Renal cortical epithelial cell (primary cell): ENCODE results near the gene HNRNPLL. TPM values are rescaled to one million over a fixed set of nuclear protein-coding genes. Genes with fewer than 3 reads are reported as not detected.

Experiments used
- DNase-seq: peaks from one replicate; pipeline ENCODE4 v3.0.0-alpha.2; 2011; ENCODE audit warnings: low read depth
- total RNA-seq: library from RNA; depleted of rRNA; stranded (reverse); fragments of >200 nt; gene quantifications from 2 replicates; pipeline ENCODE4 v1.2.3, GENCODE V29; 2014

Gene HNRNPLL
- total RNA-seq, 1 donor from 2014 or later, result 28.0 TPM

DNA sequence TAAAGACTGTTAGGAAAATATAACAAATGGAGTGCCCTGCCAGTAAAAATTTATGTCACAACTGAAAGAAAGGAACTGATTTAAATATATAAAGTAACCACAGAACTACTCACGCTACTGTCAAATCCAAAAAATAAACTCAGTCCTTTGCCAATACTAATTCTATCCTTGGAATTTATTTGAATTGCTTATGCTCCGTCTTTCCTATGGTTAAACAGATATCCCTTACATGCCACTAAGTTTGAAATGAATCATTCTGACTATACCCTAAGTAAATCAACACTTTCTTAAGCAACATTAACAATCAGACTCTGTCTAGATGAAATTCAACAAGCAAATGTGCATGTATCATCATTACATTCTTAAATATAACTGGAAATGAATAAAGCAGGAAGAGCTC, 9.8 kb downstream of the HNRNPLL start:
- DNase-seq, result no peak

DNA sequence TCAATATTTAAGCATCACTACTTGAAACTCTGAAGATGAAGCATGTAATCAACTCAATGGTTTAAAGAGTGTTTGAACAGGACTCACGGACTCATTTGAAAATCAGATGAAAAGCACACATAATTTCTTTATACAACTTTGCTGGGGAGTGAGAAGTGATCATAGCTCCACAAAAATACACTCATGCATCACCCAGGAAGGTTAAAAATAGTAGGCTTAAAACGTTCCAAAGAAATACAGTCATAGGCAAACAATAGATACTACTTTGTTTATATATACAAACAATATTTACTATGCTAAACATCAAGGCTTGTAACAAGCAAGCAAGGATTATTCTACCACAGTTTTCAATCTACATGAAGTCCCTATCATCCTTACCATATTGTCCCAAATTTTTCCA, 11.6 kb downstream of the HNRNPLL start:
- DNase-seq, result no peak

DNA sequence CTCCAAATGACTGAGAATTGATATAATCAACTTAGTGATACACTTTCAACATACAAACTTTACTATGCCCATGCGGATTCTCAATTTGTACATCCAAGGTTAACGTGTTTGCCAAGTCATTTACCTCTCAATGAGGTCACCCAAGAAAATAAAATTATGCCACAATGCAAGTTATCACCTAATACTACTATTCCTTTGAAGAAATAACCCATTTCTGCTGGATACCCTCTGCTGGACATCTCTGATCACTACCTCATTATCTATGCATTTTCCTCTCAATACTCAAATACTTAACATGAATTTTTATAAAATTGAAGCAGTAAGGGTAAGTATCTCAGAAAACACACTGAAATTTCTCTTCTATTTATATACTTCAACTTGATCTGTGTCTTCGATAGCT, 12.7 kb downstream of the HNRNPLL start:
- no peak for DNase-seq

GRCh38 chr2:38586931-38587330, 15.8 kb downstream of the HNRNPLL start:
- DNase-seq, result no peak

DNA sequence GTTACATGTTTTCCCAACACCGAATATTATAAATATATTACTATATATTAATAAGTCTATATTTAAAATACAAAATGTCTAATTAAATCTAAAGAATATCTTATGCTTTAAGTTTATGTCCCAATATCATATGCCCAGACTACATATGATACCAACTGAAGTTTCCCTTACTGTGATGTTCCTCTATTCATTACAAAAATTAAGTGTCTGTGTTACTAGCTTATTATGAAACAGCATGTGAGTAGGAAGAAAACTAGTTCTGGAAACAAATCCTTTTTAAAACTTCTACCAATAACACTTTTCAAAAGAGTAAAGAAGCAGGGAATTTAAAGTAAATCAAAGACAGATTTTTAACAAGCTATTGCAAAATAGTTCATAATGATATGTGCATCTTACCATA, 17.8 kb downstream of the HNRNPLL start:
- DNase-seq, result no peak

DNA sequence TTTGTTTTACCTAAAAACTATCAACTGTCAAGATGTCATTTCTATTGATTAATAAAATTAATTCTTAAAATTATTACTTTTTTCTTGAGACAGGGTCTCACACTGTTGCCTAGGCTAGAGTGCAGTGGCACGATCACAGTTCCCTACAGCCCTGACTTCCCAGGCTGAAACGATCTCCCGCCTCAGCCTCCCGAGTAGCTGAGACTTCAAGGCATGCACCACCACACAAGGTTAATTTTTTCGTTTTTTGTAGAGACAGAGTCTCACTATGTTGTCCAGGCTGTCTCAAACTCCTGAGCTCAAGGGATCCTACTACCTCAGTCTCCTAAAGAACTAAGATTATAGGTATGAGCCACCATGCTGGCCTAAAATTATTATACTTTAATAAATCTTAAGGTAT, 18.7 kb downstream of the HNRNPLL start:
- DNase-seq, result no peak

DNA sequence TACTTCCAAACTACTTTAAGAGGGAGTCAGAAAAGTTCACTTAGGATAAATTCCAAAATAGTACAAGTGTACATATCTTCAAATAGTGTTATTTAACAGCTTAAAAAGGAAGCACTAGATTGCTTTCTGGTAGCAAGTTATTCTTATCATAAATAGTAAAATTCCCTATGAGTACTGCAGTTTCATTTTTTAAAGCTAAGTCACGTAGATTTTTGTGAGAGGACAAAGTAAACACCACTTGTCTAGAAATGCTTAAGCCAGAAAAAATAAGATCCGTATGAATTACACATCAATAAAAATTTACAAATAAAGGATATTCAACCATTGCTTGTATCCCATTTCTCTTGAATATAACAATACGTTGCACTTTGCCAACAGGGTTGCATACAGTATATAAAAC, 19.2 kb downstream of the HNRNPLL start:
- DNase-seq, result no peak

DNA sequence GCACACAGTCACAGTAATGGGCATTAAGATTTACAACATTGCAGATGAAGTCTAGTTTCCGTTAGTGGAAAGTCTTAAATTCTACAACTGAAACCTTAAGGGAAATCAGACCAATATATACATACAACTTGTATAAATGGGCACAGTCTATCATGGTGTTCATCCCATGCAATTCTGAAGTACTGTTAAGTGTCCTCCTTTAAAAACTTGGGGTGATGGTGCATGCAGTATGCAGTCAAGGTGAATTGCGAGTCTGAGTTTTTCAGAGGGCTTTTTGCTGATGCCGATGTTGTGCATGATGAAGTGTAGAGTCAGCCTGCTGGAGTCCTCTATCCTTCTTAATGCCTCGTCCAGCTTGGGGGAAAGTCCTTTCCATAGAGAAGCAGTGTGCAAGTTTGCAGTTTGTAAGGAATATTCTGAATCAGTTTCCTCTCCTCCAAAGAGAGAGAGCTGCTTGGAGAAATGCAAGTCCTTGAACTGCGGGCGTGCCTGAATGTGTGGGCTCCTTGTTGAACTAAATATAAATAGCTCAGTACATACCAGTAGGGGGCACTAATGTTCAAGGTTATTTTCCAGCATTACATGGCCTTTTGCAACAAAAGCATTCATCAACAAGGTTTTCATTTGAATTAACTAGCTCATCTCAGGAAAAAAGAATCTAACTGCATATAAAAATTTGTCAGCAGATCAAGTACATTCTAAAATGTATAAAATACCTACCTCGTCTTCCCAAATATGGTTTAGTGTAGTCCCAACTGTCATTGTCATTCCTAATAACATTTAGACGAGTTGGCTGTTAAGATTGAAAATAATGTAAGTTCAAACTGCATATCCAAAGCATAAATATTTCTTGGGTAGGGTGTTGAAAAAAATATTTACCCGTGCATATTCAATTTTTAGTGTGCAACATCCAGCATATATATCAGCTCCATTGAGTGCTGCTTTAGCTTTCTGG, 21.3 kb downstream of the HNRNPLL start:
- peak; percentile 85 for DNase-seq

- no peak for DNase-seq
Measured at GRCh38 chr2:38580115-38580636, 22.6 kb downstream of the HNRNPLL start.

DNA sequence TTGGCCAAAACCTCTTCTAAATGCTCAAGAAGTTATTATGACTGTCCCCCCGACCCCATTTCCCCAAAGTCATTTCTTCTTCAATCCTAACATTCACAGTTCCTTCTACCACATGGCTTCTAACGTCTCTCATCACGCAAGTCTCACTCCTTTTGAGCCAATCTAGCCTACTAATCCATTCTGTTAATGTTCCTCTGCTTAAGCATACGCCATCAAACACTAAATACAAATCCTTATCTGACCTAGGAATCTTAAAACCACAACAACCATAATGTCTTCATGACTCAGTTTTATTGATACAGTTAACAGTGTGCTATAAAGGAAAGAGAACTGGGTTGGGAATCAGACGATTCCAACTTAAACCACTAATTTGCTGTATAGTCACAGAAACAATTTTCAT, 23.9 kb downstream of the HNRNPLL start:
- peak; percentile 11 for DNase-seq

DNA sequence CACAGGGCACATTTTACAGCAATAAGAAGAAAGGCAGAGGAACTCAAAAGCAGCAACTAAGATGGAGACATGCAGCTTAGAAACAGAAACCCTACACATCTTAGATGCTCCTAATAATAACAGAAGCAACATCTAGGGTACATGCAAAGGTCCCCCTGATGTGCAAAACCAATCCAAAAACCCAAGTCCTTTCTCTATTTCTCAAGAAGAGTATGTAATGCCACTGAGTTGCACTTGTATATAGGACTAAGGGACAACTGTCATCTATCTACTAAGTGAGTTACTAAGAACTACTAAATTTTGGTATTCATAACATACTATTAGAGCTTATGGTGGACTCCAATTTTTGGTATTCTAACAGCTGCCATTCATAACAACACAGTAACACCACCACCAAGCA, 28.4 kb downstream of the HNRNPLL start:
- no peak for DNase-seq

GRCh38 chr2:38572167-38572566, 30.6 kb downstream of the HNRNPLL start:
- peak; percentile 87 for DNase-seq

- no peak for DNase-seq
Measured at GRCh38 chr2:38571193-38571592, 31.5 kb downstream of the HNRNPLL start.

- no peak for DNase-seq
Measured at GRCh38 chr2:38568724-38569436, 33.8 kb downstream of the HNRNPLL start.

GRCh38 chr2:38565333-38565732, 37.4 kb downstream of the HNRNPLL start:
- DNase-seq, result no peak

DNA sequence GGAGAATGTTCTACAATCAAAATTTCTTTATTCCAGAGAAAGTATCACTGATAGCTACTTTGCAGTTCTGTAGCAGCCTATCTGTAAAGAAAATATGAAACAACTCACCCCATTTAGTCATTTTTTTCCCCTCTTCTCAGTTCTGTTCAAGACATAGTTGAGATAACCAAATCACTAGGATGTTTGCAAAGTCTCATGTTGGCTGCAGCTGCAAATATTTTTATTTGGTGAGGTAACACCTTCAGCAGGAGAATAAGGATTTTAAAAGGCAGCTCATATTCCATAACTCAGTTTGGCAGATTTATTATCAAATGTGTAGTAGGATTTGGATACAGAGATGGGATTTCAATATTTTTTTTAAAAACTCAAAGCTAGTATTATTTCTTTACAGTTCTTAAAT, 41.0 kb downstream of the HNRNPLL start:
- DNase-seq, result no peak

DNA sequence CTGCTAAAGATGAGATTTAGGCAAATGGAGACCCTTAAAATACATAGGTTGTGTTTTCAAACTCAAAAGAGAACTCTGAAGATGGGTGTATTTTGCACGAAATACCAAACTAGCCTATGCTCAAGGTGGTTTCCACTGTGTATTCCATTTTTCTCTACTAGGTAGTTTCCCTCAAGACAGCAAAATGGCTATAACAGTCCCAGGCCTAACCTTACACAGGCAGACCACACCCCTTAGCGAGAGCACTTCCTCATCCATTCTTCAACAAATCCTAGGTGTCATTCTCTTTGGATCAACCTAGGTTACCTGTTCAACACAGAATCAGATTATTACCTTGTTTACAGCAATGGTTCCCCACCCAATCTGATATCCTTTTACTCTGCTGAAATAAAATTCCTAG, 42.6 kb downstream of the HNRNPLL start:
- DNase-seq, result no peak

DNA sequence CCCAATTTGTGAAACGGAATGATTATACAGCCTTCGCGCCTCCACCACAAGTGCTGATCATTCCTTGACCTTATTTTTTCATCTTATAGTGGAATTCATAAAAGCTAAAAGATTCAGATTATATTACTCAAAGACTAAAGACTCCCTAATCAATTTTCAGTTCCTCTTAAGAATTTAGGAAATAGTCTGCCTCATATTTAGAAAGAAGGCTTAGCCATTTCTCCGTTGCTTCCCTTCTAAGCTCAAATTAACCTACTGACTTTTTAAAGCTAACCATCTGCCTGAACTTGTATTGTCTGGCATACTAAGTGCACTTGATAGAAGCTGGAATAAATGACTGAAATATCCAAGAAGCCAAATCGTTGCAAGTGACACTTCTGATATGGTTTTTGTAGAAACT, 44.7 kb downstream of the HNRNPLL start:
- no peak for DNase-seq

DNA sequence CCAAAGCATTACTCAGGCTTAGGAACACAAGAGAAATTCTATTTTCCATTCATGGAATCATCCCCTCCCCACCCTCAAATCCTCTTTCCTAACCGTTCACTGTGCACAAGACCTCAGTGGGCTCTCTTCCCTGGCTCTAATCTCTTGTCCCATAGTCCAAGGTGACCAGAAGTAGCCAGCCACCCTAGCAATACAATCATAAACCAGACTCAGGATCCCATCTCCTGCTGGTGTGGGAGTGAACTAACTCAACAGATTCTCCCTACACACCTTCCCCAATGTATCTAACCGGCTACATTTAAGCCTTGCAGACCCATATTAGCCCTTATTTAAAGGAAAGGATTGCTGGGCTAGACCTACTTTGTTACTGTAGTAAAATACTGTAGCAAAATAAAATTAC, 45.5 kb downstream of the HNRNPLL start:
- DNase-seq, result no peak

DNA sequence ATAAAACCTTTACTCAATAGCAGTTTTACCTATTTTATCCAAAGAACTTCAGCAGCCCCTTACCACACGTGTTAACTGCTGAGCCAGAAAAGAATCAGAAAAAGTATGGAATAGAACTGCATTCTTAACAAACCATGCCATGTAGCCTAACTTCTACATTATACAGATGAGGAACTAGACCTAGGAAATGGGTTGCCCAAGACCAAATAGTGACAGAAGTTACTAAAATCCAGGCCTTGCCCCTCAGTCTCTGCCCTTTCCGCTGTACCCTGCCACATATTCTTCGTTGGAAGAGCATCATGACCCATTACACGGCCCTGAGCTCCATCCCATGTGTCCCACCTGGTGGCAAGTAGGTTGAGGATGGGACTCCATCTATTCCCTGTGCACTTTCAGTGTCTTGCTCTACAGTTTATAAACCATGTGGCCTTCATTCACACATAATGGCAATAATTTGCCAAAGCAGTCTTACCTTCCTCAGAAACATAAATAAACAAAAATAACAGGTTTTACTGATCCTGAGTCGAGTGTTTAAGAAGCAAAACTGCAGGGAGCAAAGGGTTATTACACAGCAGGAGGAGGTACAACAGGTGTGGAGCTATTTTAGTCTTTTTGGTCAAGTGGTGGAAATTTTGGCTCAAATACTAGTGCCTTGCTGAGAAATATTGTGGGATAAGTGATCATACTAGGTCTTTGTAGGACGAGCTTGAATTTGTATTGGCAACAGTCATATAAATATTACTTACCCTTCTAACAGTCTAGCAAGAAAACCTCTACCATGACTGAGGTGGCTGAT, 46.5 kb downstream of the HNRNPLL start:
- DNase-seq, result no peak

- peak; percentile 16 for DNase-seq
Measured at GRCh38 chr2:38554973-38555595, 47.6 kb downstream of the HNRNPLL start.

DNA sequence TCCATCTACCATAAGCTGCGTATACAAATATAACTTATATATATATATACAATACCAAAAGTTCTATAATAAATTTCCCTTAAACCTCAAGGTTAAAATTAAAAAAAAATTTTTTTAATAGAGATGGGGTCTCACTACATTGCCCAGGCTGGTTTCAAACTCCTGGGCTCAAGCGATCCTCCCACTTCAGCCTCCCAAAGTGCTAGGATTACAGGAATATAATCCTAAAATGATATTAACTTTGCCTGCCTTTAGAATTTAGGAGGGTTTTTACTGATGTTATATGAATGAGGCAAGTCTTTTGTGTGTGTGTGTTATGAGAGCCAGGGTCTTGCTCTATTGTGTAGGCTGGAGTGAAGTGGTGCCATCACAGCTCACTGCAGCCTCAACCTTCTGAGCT, 49.2 kb downstream of the HNRNPLL start:
- no peak for DNase-seq
